AG04450 (cell line): ENCODE measurements around the gene F13A1. TPM values are rescaled to one million over a fixed set of nuclear protein-coding genes. Genes with fewer than 3 reads are reported as not detected.

Experiments used
- CTCF ChIA-PET: fragments of 300-600, 350-600 bp; formaldehyde crosslinking; extraction: SDS; loops from one replicate; lab custom pipeline; 2022; ENCODE audit warnings: antibody characterized with exemption, inconsistent platforms; lab: Charles Lee
- POLR2A ChIA-PET: fragments of 350-600 bp; formaldehyde crosslinking; extraction: SDS; loops from one replicate; lab custom pipeline; 2021; ENCODE audit warnings: antibody characterized with exemption, inconsistent platforms; lab: Yijun Ruan, JAX
- DNase-seq: peaks from one replicate; pipeline ENCODE4 v3.0.0-alpha.2; 2011; ENCODE audit warnings: low read depth, low spot score
- H3K27ac ChIP-seq: one replicate; pipeline ENCODE4 v1.5.1; 2012; ENCODE audit warnings: low read depth, low read length, control low read depth
- H3K27me3 ChIP-seq: one replicate; pipeline ENCODE4 v1.6.0; 2012; ENCODE audit warnings: low read length; ENCODE audit not compliant: control insufficient read depth, insufficient read depth
- H3K4me3 ChIP-seq: 2 replicates; pipeline ENCODE4 v1.5.1; 2011; ENCODE audit warnings: mild to moderate bottlenecking, low read depth, low read length, control low read depth
- H3K9me3 ChIP-seq: 2 replicates; pipeline ENCODE4 v1.5.1; 2012; ENCODE audit warnings: low read length; ENCODE audit not compliant: control insufficient read depth, insufficient read depth
- CTCF ChIP-seq: IDR thresholded peaks from 2 replicates; pipeline ENCODE4 v1.5.1; 2011; ENCODE audit warnings: low read depth, low read length, control low read depth, inconsistent platforms
- polyA plus RNA-seq: library from polyadenylated mRNA; depleted of rRNA; stranded (reverse); fragments of >200 nt; gene quantifications from 2 replicates; pipeline ENCODE4 v1.2.3, GENCODE V29; 2011

F13A1 gene
- polyA plus RNA-seq, 1 experiment = not detected

- no peak for DNase-seq
- POLR2A ChIA-PET = no interaction called here
- Histone ChIP-seq H3K27ac (no peak overlapping the region), H3K9me3 (peaks cover 8% of the 10 kb centered on the region; the same call in 1 of the 2 replicates), H3K4me3 (no peak overlapping the region), H3K27me3 (no peaks in the 10 kb centered on the region)
- no peak for TF ChIP-seq CTCF
- CTCF ChIA-PET = interaction anchor here (0.6 to 1.2 kb wide), 6 partner anchors 155 to 855 kb away, joined by 3 to 11 read pairs (median 4); no protein-coding TSS in a partner anchor
Measured at GRCh38 chr6:6131492-6132109, 188.9 kb downstream of the F13A1 start.

- Histone ChIP-seq H3K4me3 (no peak overlapping the region), H3K9me3 (peaks cover 38% of the 10 kb centered on the region), H3K27me3 (no peaks in the 10 kb centered on the region), H3K27ac (no peak overlapping the region)
- no peak for DNase-seq
- TF ChIP-seq CTCF = no peak
- CTCF ChIA-PET = no interaction called here
- POLR2A ChIA-PET = no interaction called here
Measured at GRCh38 chr6:6125495-6125894, 195.0 kb downstream of the F13A1 start.

- Histone ChIP-seq H3K27ac (no peak overlapping the region), H3K27me3 (no peaks in the 10 kb centered on the region), H3K4me3 (no peak overlapping the region), H3K9me3 (peaks cover 43% of the 10 kb centered on the region)
- no peak for DNase-seq
- ChIA-PET POLR2A (interaction anchor here (0.6 kb wide), 1 partner anchor 719 kb away, joined by 14 read pairs; no protein-coding TSS in a partner anchor), CTCF (no interaction called here)
- TF ChIP-seq CTCF = no peak
Measured at GRCh38 chr6:6123803-6124202, 196.7 kb downstream of the F13A1 start.

- CTCF ChIA-PET = no interaction called here
- Histone ChIP-seq H3K27ac (no peak overlapping the region), H3K27me3 (no peaks in the 10 kb centered on the region), H3K9me3 (peaks cover 41% of the 10 kb centered on the region), H3K4me3 (no peak overlapping the region)
- TF ChIP-seq CTCF = no peak
- POLR2A ChIA-PET = no interaction called here
- no peak for DNase-seq
Measured at GRCh38 chr6:6121943-6122342, 198.5 kb downstream of the F13A1 start.

- DNase-seq = no peak
- Histone ChIP-seq H3K9me3 (peaks cover 5% of the 10 kb centered on the region; the same call in 1 of the 2 replicates), H3K27ac (no peak overlapping the region), H3K27me3 (no peaks in the 10 kb centered on the region), H3K4me3 (no peak overlapping the region)
- POLR2A ChIA-PET = no interaction called here
- TF ChIP-seq CTCF = no peak
- CTCF ChIA-PET = no interaction called here
Measured at GRCh38 chr6:6105472-6106036, 214.9 kb downstream of the F13A1 start.
